Measurements from ENCODE around the gene HIVEP3. TPM values are rescaled to one million over a fixed set of nuclear protein-coding genes. Genes with fewer than 3 reads are reported as not detected.

HIVEP3 gene
- total RNA-seq, 2 experiments from 2014 or later, result 18.6 to 20.4 TPM

DNA sequence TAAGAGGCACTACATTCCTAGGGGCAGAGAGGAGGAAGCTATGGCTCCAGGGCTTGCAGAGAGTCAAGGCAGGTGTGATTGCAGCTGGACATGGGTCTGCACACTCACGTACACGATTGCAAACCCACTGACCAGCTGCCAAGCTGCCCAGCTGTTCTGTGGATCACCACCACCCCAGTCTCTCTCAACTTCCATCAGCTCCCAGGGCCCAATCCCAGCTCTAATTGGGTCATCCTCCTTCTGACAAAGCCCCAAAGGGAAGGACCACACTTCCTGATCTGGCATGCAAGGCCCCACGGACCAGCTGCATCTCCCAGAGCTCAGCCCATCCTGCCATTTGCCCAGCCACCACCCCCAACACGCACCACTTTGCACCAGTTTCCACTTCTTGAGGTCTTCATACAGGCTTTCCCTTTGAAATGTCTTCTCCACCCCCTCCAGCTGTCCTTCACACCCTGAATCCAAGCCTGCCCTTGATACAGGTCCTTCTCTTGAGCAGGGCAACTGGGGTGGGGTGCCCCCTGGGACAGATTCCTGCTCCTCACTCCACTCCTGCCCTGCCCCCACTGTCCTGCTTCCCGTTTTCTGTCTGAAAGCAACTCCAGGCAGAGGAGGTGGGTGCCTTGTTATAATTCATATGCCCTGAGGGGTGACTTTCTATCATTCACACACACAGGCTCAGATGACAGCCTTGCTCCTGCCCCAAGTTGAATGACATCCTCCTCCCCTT lies 254.9 kb downstream of the HIVEP3 start:
- Mint-ChIP-seq H3K36me3 (ENCODE audit: low read depth) (peaks cover 20% of the 10 kb centered on the region), H3K9me3 (no peaks in the 10 kb centered on the region), H3K27ac (peak overlapping the region; percentile 60), H3K4me1 (ENCODE audit: low read depth) (peaks cover 70% of the 10 kb centered on the region), H3K4me3 (peak overlapping the region; percentile 18), H3K27me3 (no peaks in the 10 kb centered on the region)
- DNase-seq, result no peak
- ChIA-PET POLR2A (interaction anchor here (0.7 to 2.3 kb wide), 12 partner anchors 9 to 141 kb away, joined by 3 to 14 read pairs (median 3); no protein-coding TSS in a partner anchor), CTCF (interaction anchor here (1.2 kb wide), 1 partner anchor 10 kb away, joined by 4 read pairs; no protein-coding TSS in a partner anchor)
- ATAC-seq, result no peak
- TF ChIP-seq, protein P1, sequence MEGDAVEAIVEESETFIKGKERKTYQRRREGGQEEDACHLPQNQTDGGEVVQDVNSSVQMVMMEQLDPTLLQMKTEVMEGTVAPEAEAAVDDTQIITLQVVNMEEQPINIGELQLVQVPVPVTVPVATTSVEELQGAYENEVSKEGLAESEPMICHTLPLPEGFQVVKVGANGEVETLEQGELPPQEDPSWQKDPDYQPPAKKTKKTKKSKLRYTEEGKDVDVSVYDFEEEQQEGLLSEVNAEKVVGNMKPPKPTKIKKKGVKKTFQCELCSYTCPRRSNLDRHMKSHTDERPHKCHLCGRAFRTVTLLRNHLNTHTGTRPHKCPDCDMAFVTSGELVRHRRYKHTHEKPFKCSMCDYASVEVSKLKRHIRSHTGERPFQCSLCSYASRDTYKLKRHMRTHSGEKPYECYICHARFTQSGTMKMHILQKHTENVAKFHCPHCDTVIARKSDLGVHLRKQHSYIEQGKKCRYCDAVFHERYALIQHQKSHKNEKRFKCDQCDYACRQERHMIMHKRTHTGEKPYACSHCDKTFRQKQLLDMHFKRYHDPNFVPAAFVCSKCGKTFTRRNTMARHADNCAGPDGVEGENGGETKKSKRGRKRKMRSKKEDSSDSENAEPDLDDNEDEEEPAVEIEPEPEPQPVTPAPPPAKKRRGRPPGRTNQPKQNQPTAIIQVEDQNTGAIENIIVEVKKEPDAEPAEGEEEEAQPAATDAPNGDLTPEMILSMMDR (IDR thresholded peaks at IDR 0.05), result no peak
- intact Hi-C loops (cut with micrococcal nuclease), result loop anchor here (5.0 to 10.0 kb wide), 2 partner anchors 143 to 201 kb away; no protein-coding TSS in a partner anchor

GRCh38 chr1:41662765-41663437 lies 255.8 kb downstream of the HIVEP3 start:
- TF ChIP-seq, protein P1 (IDR thresholded peaks at IDR 0.05), result no peak
- Mint-ChIP-seq H3K27me3 (no peaks in the 10 kb centered on the region), H3K27ac (peak overlapping the region; percentile 85), H3K4me1 (ENCODE audit: low read depth) (peaks cover 73% of the 10 kb centered on the region), H3K36me3 (ENCODE audit: low read depth) (peaks cover 30% of the 10 kb centered on the region), H3K9me3 (no peaks in the 10 kb centered on the region), H3K4me3 (peak overlapping the region; percentile 66)
- intact Hi-C loops (cut with micrococcal nuclease), result loop anchor here (5.0 to 10.0 kb wide), 2 partner anchors 144 to 202 kb away; no protein-coding TSS in a partner anchor
- ATAC-seq (peak; percentile 0), DNase-seq (no peak)
- ChIA-PET POLR2A (interaction anchor here (0.8 to 2.3 kb wide), 9 partner anchors 10 to 142 kb away, joined by 3 to 14 read pairs (median 3); no protein-coding TSS in a partner anchor), CTCF (interaction anchor here (1.2 kb wide), 1 partner anchor 9 kb away, joined by 4 read pairs; no protein-coding TSS in a partner anchor)

GRCh38 chr1:41662061-41662764 lies 256.5 kb downstream of the HIVEP3 start:
- DNase-seq (peak; percentile 88), ATAC-seq (peak; percentile 75)
- intact Hi-C loops (cut with micrococcal nuclease), result loop anchor here (5.0 to 10.0 kb wide), 2 partner anchors 145 to 203 kb away; no protein-coding TSS in a partner anchor
- Mint-ChIP-seq H3K4me3 (peak overlapping the region; percentile 96), H3K27me3 (no peaks in the 10 kb centered on the region), H3K4me1 (ENCODE audit: low read depth) (peaks cover 73% of the 10 kb centered on the region), H3K27ac (peak overlapping the region; percentile 65), H3K9me3 (no peaks in the 10 kb centered on the region), H3K36me3 (ENCODE audit: low read depth) (peaks cover 35% of the 10 kb centered on the region)
- ChIA-PET POLR2A (interaction anchor here (0.6 to 2.3 kb wide), 9 partner anchors 11 to 77 kb away, joined by 3 to 14 read pairs (median 4); no protein-coding TSS in a partner anchor), CTCF (interaction anchor here (0.7 kb wide), 2 partner anchors 9 to 10 kb away, joined by 3 read pairs; no protein-coding TSS in a partner anchor)
- TF ChIP-seq, protein P1 (IDR thresholded peaks at IDR 0.05), result no peak

- Mint-ChIP-seq H3K27me3 (no peaks in the 10 kb centered on the region), H3K27ac (peak overlapping the region; percentile 89), H3K36me3 (ENCODE audit: low read depth) (peaks cover 41% of the 10 kb centered on the region), H3K9me3 (no peaks in the 10 kb centered on the region), H3K4me1 (ENCODE audit: low read depth) (peaks cover 73% of the 10 kb centered on the region), H3K4me3 (peak overlapping the region; percentile 96)
- TF ChIP-seq, protein P1 (IDR thresholded peaks at IDR 0.05), result no peak
- peak; percentile 46 for DNase-seq
- intact Hi-C loops (cut with micrococcal nuclease), result loop anchor here (5.0 to 10.0 kb wide), 2 partner anchors 146 to 203 kb away; no protein-coding TSS in a partner anchor
- ATAC-seq, result peak; percentile 5
- CTCF ChIA-PET, result interaction anchor here (0.7 to 1.1 kb wide), 3 partner anchors 8 to 19 kb away, joined by 3 read pairs; no protein-coding TSS in a partner anchor
- POLR2A ChIA-PET, result interaction anchor here (0.6 to 6.3 kb wide), 11 partner anchors 10 to 78 kb away, joined by 3 to 31 read pairs (median 4); no protein-coding TSS in a partner anchor
Observed at GRCh38 chr1:41661428-41662060, 257.2 kb downstream of the HIVEP3 start.
